ENCODE measurements around the gene MYLK2.

MYLK2 gene

GRCh38 chr20:31879143-31879987, 60.2 kb downstream of the MYLK2 start:
- DNase-seq = peak; percentile 84

- no peak for DNase-seq
These were observed 62.8 kb downstream of the MYLK2 start for GRCh38 chr20:31881945-31882344.

- no peak for DNase-seq
These were observed 64.7 kb downstream of the MYLK2 start for GRCh38 chr20:31883829-31884228.
